ENCODE measurements around the gene ADAMTS12. TPM values are rescaled to one million over a fixed set of nuclear protein-coding genes. Genes with fewer than 3 reads are reported as not detected.

ADAMTS12 gene
- total and polyA plus RNA-seq, 2 experiments from 2014 or later: 7.8 to 11.5 TPM

DNA sequence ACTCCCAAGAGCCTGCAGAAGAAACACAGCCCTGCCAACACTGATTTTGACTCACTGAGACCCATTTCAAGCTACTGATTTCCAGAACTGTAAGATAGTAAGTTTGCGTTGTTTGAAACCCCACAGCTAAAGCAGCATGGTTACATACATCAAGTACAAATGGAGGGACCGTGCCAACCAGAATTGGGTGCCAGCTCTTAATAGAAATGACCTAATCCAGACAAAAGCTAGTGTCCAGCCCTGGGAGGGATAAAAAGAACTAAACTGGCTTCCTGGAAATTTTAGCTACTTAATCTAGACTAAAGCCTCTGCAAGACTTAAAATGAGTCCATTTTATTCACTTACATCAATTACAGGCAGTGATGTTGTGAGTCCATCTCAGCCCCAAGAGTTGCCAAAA is 122.6 kb downstream of the ADAMTS12 start:
- H3K4me2 ChIP-seq (ENCODE audit: unreplicated experiment): no peak overlapping the region
- H3K9me3 ChIP-seq (ENCODE audit: low read depth): no peaks in the 10 kb centered on the region
- WGBS, 2 experiments (ENCODE audit: low coverage in 1 of 2, low lambda C conversion rate in 2 of 2, missing lambda C conversion rate in 2 of 2): 98 to 100% methylated on average over 2 of the region's 2 CpGs
- H3K36me3 ChIP-seq (ENCODE audit: low read depth): no peaks in the 10 kb centered on the region
- in situ Hi-C loops (cut with MboI): no loop called here
- H3K27me3 ChIP-seq (replicated peaks; ENCODE audit: insufficient read depth): no peaks in the 10 kb centered on the region
- H4K20me1 ChIP-seq (ENCODE audit: insufficient read depth): no peaks in the 10 kb centered on the region
- H3K4me1 ChIP-seq (ENCODE audit: insufficient read depth): peaks cover 18% of the 10 kb centered on the region
- no peak for DNase-seq
- TF ChIP-seq EZH2 (IDR thresholded peaks at IDR 0.05; ENCODE audit: insufficient read depth, poor library complexity, severe bottlenecking) (no peak), EZH2phosphoT487 (IDR thresholded peaks at IDR 0.05; ENCODE audit: insufficient read depth, low read depth) (no peak)
- H3K27ac ChIP-seq: no peak overlapping the region
- no peaks in the 10 kb centered on the region for H3K9me2 ChIP-seq (ENCODE audit: insufficient read depth)
- peaks cover 16% of the 10 kb centered on the region; the same call in 1 of the 2 replicates for H3F3A ChIP-seq (ENCODE audit: insufficient read depth)
- no peak overlapping the region for H3K9ac ChIP-seq
- no peak overlapping the region for H3K4me3 ChIP-seq
- H3K79me2 ChIP-seq (ENCODE audit: insufficient read depth): peaks cover 9% of the 10 kb centered on the region
- no peak overlapping the region for H2AFZ ChIP-seq

DNA sequence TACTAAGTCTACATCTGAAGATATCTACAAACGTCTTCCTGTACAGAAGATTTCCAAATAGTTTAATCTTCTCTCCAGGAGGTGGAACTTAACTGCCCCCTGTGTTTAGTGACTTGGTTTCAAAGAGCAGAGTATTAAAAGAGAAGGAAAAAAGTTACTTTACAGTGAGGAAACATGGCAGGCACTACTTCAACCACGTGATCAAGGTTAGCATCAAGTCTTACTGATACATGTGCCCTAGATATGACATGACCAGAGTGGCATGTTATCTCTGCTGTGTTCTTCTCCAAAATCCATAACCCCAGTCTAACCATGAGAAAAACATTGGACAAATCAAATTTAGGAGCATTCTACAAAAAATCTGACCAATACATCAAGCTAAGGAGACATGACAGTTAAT is 125.8 kb downstream of the ADAMTS12 start:
- in situ Hi-C loops (cut with MboI): no loop called here
- DNase-seq: no peak
- H3F3A ChIP-seq (ENCODE audit: insufficient read depth): no peaks in the 10 kb centered on the region
- H2AFZ ChIP-seq: no peak overlapping the region
- H3K79me2 ChIP-seq (ENCODE audit: insufficient read depth): peaks cover 3% of the 10 kb centered on the region; the same call in 1 of the 2 replicates
- H3K9me3 ChIP-seq (ENCODE audit: low read depth): no peaks in the 10 kb centered on the region
- H4K20me1 ChIP-seq (ENCODE audit: insufficient read depth): no peaks in the 10 kb centered on the region
- TF ChIP-seq EZH2 (IDR thresholded peaks at IDR 0.05; ENCODE audit: insufficient read depth, poor library complexity, severe bottlenecking) (no peak), EZH2phosphoT487 (IDR thresholded peaks at IDR 0.05; ENCODE audit: insufficient read depth, low read depth) (no peak)
- H3K9ac ChIP-seq: no peak overlapping the region
- no peak overlapping the region for H3K4me3 ChIP-seq
- H3K4me1 ChIP-seq (ENCODE audit: insufficient read depth): peaks cover 3% of the 10 kb centered on the region; the same call in 1 of the 2 replicates
- no peaks in the 10 kb centered on the region for H3K9me2 ChIP-seq (ENCODE audit: insufficient read depth)
- no peak overlapping the region for H3K27ac ChIP-seq
- no peaks in the 10 kb centered on the region for H3K27me3 ChIP-seq (replicated peaks; ENCODE audit: insufficient read depth)
- H3K4me2 ChIP-seq (ENCODE audit: unreplicated experiment): no peak overlapping the region
- WGBS, 2 experiments (ENCODE audit: low coverage in 1 of 2, low lambda C conversion rate in 2 of 2, missing lambda C conversion rate in 2 of 2): 95 to 98% methylated on average over 2 of the region's 2 CpGs
- no peaks in the 10 kb centered on the region for H3K36me3 ChIP-seq (ENCODE audit: low read depth)

DNA sequence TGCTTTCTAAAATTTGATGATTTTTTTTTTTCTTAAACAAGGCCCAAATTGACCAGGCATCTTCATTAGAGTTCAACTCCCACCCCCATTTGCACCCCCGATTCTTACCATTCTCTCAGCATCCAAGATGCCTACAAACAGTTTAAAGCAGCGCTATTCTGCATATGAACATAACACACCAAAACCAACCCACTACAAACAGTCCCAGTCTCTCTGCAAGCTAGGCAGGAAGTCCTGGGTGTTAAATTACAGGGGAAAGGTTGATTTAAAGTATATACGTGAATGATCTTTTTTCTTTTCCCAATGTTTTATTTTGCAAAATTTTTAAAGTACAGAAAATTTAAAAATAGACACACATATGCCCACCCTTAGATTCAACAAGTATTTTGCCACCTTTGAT is 127.0 kb downstream of the ADAMTS12 start:
- TF ChIP-seq EZH2 (IDR thresholded peaks at IDR 0.05; ENCODE audit: insufficient read depth, poor library complexity, severe bottlenecking) (no peak), EZH2phosphoT487 (IDR thresholded peaks at IDR 0.05; ENCODE audit: insufficient read depth, low read depth) (no peak)
- Histone ChIP-seq H3K9me2 (ENCODE audit: insufficient read depth) (no peaks in the 10 kb centered on the region), H3K9me3 (ENCODE audit: low read depth) (no peaks in the 10 kb centered on the region), H3K36me3 (ENCODE audit: low read depth) (no peaks in the 10 kb centered on the region), H3K27me3 (replicated peaks; ENCODE audit: insufficient read depth) (no peaks in the 10 kb centered on the region), H3K4me1 (ENCODE audit: insufficient read depth) (peaks cover 3% of the 10 kb centered on the region; the same call in 1 of the 2 replicates), H4K20me1 (ENCODE audit: insufficient read depth) (no peaks in the 10 kb centered on the region), H3K27ac (no peak overlapping the region), H3K79me2 (ENCODE audit: insufficient read depth) (peaks cover 3% of the 10 kb centered on the region; the same call in 1 of the 2 replicates), H3K4me3 (no peak overlapping the region), H2AFZ (no peak overlapping the region), H3K9ac (no peak overlapping the region), H3K4me2 (ENCODE audit: unreplicated experiment) (no peak overlapping the region), H3F3A (ENCODE audit: insufficient read depth) (no peaks in the 10 kb centered on the region)
- WGBS, 2 experiments (ENCODE audit: low coverage in 1 of 2, low lambda C conversion rate in 2 of 2, missing lambda C conversion rate in 2 of 2): 93 to 95% methylated on average over 3 of the region's 3 CpGs
- in situ Hi-C loops (cut with MboI): no loop called here
- no peak for DNase-seq

DNA sequence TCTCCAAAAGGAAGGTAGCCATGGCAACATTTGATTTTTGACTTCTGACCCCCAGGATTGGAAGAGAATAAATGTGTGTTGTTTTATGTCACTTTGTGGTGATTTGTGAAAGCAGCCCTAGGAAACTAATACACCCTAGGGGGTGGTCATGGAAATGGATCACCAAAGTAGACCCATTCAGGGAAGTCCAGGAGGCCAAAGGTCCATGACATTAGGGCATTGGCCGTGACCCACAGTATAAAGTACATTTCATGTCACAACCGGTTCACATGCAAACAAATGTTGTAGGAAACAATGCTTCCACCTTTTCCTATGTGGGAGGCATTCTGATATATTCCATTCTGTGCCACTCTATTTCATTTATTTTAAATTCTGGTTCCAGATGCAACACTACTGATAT is 128.4 kb downstream of the ADAMTS12 start:
- Histone ChIP-seq H3K4me2 (ENCODE audit: unreplicated experiment) (no peak overlapping the region), H3K9me2 (ENCODE audit: insufficient read depth) (no peaks in the 10 kb centered on the region), H3K36me3 (ENCODE audit: low read depth) (no peaks in the 10 kb centered on the region), H3K4me1 (ENCODE audit: insufficient read depth) (peaks cover 3% of the 10 kb centered on the region; the same call in 1 of the 2 replicates), H3F3A (ENCODE audit: insufficient read depth) (no peaks in the 10 kb centered on the region), H3K79me2 (ENCODE audit: insufficient read depth) (peaks cover 3% of the 10 kb centered on the region), H3K9ac (no peak overlapping the region), H4K20me1 (ENCODE audit: insufficient read depth) (no peaks in the 10 kb centered on the region), H2AFZ (no peak overlapping the region), H3K27ac (no peak overlapping the region), H3K4me3 (no peak overlapping the region), H3K27me3 (replicated peaks; ENCODE audit: insufficient read depth) (no peaks in the 10 kb centered on the region), H3K9me3 (ENCODE audit: low read depth) (no peaks in the 10 kb centered on the region)
- TF ChIP-seq EZH2 (IDR thresholded peaks at IDR 0.05; ENCODE audit: insufficient read depth, poor library complexity, severe bottlenecking): no peak
- WGBS, 2 experiments (ENCODE audit: low coverage in 1 of 2, low lambda C conversion rate in 2 of 2, missing lambda C conversion rate in 2 of 2): 94 to 96% methylated on average over 2 of the region's 2 CpGs
- in situ Hi-C loops (cut with MboI): no loop called here
- DNase-seq: no peak

DNA sequence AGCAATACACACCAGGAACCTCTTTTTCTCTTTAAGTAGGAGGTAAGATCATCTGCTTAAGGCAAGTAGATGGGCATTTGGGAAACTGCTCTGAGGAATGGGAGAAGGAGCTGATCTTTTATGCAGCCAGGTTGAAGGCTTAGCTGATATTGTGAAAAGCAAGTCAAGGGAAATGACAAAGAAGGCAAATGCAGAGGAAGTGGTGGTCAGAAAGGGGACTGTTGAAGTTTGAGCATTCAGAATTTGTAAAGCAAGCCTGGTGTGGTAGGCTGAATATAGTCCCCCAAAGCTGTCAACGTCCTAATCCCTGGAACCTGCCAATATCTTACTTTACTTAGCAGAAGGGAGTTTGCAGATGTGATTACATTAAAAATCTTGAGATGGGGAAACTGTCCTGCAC is 128.9 kb downstream of the ADAMTS12 start:
- H3K4me3 ChIP-seq: no peak overlapping the region
- no peaks in the 10 kb centered on the region for H3F3A ChIP-seq (ENCODE audit: insufficient read depth)
- H3K4me2 ChIP-seq (ENCODE audit: unreplicated experiment): no peak overlapping the region
- H2AFZ ChIP-seq: no peak overlapping the region
- in situ Hi-C loops (cut with MboI): no loop called here
- WGBS, 2 experiments (ENCODE audit: low coverage in 1 of 2, low lambda C conversion rate in 2 of 2, missing lambda C conversion rate in 2 of 2): 95 to 100% methylated on average over 1 of the region's 1 CpG
- no peak for DNase-seq
- no peaks in the 10 kb centered on the region for H3K9me2 ChIP-seq (ENCODE audit: insufficient read depth)
- no peaks in the 10 kb centered on the region for H3K36me3 ChIP-seq (ENCODE audit: low read depth)
- H3K9ac ChIP-seq: no peak overlapping the region
- no peaks in the 10 kb centered on the region for H4K20me1 ChIP-seq (ENCODE audit: insufficient read depth)
- TF ChIP-seq EZH2 (IDR thresholded peaks at IDR 0.05; ENCODE audit: insufficient read depth, poor library complexity, severe bottlenecking) (no peak), EZH2phosphoT487 (IDR thresholded peaks at IDR 0.05; ENCODE audit: insufficient read depth, low read depth) (no peak)
- no peaks in the 10 kb centered on the region for H3K9me3 ChIP-seq (ENCODE audit: low read depth)
- peaks cover 3% of the 10 kb centered on the region; the same call in 1 of the 2 replicates for H3K79me2 ChIP-seq (ENCODE audit: insufficient read depth)
- H3K4me1 ChIP-seq (ENCODE audit: insufficient read depth): peaks cover 3% of the 10 kb centered on the region; the same call in 1 of the 2 replicates
- no peaks in the 10 kb centered on the region for H3K27me3 ChIP-seq (replicated peaks; ENCODE audit: insufficient read depth)
- H3K27ac ChIP-seq: no peak overlapping the region

Data from GM23248 (cell line).